ENCODE results near the gene TRIM68. TPM values are rescaled to one million over a fixed set of nuclear protein-coding genes. Genes with fewer than 3 reads are reported as not detected.

Gene TRIM68
- total RNA-seq, 1 donor from 2014 or later = 11.6 TPM

DNA sequence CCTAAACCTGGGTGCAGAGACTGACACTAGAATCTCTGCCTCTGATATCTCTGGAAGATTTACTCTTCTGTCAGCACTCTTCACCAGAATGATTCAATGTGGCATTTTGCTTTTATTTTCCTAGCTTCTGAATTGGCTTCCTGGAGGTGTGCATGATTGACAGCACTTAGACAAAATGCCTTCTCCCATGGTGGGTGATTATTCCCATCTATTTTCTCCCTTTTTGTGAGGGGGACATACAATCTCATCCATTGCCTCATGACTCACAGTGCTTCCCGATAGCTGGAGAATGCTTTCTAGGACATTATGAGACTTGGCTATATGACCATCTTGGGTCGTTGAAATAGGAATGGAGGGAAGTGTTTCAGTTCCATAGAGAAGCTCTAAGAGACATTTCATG lies 4.0 kb upstream of the TRIM68 start:
- DNase-seq (ENCODE audit: missing footprints) (no peak), ATAC-seq (no peak)
- intact Hi-C loops (cut with DNase I) = no loop called here

- intact Hi-C loops (cut with DNase I) = no loop called here
- ATAC-seq (no peak), DNase-seq (ENCODE audit: missing footprints) (no peak)
These were observed 2.4 kb upstream of the TRIM68 start for GRCh38 chr11:4610258-4610935.

GRCh38 chr11:4607096-4607495 lies 935 bp downstream of the TRIM68 start:
- DNase-seq (ENCODE audit: missing footprints) (no peak), ATAC-seq (no peak)
- intact Hi-C loops (cut with DNase I) = no loop called here

DNA sequence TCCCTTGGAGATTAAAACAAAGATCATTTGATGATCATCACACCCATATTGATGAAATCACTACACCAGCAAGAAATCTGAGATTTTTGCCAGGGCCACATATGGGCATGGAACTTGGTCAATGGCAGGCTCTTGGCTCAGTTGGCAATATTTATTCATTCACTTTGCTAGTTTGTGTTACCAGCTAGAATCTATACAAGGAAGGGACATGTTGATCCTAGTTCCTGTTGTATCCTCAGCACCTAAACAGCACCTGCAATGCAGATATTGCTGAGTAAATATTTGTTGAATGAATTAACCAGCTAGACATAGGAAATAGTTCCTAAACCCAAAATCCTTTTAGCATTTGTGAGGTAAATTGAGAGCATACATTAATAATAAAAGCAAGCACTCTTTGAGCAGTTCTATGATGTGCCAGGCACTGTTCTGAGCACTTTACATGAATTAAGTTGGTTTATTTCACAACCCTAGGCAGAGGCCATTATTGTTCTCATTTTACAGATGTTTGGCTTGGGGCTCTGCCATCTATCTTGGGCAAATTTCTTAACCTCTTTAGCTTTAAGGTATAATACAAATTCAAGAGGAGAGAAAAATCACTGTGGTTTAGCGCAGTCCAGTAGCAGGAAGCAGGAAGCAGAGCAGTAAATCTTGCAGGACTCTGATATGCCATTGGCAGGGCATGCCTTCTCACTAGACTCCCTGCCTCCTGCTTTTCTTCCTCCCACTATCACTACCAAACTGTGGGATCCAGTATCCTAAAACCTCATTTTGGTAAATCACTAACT lies 1.6 kb downstream of the TRIM68 start:
- intact Hi-C loops (cut with DNase I) = no loop called here
- no peak for ATAC-seq

GRCh38 chr11:4605057-4605456 lies 3.0 kb downstream of the TRIM68 start:
- ATAC-seq (no peak), DNase-seq (ENCODE audit: missing footprints) (no peak)
- intact Hi-C loops (cut with DNase I) = no loop called here

More for the DNA sequence above, 1.6 kb downstream of the TRIM68 start:
- no peak for DNase-seq (ENCODE audit: missing footprints)

GRCh38 chr11:4593739-4594138 lies 14.3 kb downstream of the TRIM68 start, which contains the start of gene OR52I1:
Gene OR52I1 (plus strand): TSS chr11:4594039. CDS start chr11:4594039, 0 bp downstream.
- no peak for ATAC-seq
- no peak for DNase-seq (ENCODE audit: missing footprints)
- intact Hi-C loops (cut with DNase I) = no loop called here

DNA sequence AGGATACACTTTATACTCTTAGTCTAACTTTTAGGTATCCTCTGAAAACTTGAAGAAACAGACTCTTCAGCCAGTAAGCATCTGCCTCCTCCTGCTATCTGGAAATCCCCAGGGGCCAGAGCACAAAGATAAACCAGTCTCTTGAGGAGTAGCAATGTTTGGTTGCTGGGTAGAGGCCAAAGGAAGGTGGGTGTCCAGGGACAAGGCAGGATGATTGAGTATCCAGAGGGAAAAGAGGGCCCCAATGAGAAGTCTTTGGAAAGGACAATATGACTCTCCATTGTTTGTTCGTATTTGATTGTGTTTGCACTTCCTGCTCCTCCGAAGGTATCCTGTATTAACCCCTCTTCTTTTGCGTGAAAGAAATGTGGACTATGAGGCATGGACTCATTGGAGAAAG lies 19.0 kb downstream of the TRIM68 start:
- intact Hi-C loops (cut with DNase I) = no loop called here
- no peak for ATAC-seq

GRCh38 chr11:4581443-4581842 lies 26.6 kb downstream of the TRIM68 start, which contains the start of gene OR52I2:
Gene OR52I2 (plus strand): TSS chr11:4581743.
- intact Hi-C loops (cut with DNase I) = no loop called here
- DNase-seq (ENCODE audit: missing footprints) (no peak), ATAC-seq (no peak)

More for the DNA sequence above, 19.0 kb downstream of the TRIM68 start:
- DNase-seq (ENCODE audit: missing footprints) = no peak

GRCh38 chr11:4580124-4580523 lies 27.9 kb downstream of the TRIM68 start:
- intact Hi-C loops (cut with DNase I) = no loop called here
- no peak for DNase-seq (ENCODE audit: missing footprints)
- ATAC-seq = no peak

- intact Hi-C loops (cut with DNase I) = no loop called here
- ATAC-seq (no peak), DNase-seq (ENCODE audit: missing footprints) (no peak)
These were observed 29.4 kb downstream of the TRIM68 start for GRCh38 chr11:4578624-4579023.

DNA sequence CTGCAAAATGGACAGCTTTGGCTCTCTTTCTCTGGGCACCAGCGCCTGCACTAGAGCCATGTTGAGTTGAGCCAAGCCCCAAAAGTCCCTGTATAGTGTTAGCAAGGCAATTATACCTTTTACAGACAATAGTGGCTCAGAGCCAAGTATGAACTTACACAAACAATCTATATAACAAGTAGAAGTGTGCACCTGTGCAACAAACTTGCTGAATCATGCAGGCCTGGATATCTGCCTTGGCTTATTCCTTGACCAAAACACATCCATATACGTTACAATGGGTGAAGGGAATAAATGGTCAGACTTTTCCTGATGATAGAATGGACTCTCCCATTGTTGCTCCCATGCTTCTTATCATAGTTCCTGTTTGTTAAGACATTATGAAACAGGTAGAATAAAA lies 30.3 kb downstream of the TRIM68 start:
- intact Hi-C loops (cut with DNase I) = no loop called here
- ATAC-seq = no peak
- no peak for DNase-seq (ENCODE audit: missing footprints)

GRCh38 chr11:4576880-4577279 lies 31.2 kb downstream of the TRIM68 start:
- intact Hi-C loops (cut with DNase I) = no loop called here
- DNase-seq (ENCODE audit: missing footprints) = no peak
- no peak for ATAC-seq

- ATAC-seq (no peak), DNase-seq (ENCODE audit: missing footprints) (no peak)
- intact Hi-C loops (cut with DNase I) = no loop called here
These were observed 39.0 kb downstream of the TRIM68 start for GRCh38 chr11:4569075-4569474.

DNA sequence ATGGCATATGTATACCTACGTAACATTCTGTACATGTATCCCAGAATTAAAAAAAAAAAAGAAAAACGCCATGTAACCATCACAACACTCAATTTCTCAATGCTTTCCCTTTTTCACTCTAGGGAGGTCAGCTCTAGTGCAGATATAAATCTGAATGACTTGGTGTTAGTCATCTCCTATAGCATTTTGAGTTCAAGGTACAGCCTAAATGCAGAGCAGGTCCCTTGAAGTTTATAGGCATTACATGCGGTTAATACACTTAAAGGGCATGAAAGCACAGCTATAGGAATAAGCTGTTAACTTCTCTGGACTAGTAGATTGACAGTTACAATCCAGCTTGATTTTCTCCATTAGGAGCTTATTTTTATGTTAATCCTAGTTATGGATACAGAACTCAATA lies 42.7 kb downstream of the TRIM68 start:
- no peak for ATAC-seq
- intact Hi-C loops (cut with DNase I) = no loop called here
- DNase-seq (ENCODE audit: missing footprints) = no peak

GRCh38 chr11:4560467-4560866 lies 47.6 kb downstream of the TRIM68 start:
- ATAC-seq = no peak
- DNase-seq (ENCODE audit: missing footprints) = no peak
- intact Hi-C loops (cut with DNase I) = no loop called here

DNA sequence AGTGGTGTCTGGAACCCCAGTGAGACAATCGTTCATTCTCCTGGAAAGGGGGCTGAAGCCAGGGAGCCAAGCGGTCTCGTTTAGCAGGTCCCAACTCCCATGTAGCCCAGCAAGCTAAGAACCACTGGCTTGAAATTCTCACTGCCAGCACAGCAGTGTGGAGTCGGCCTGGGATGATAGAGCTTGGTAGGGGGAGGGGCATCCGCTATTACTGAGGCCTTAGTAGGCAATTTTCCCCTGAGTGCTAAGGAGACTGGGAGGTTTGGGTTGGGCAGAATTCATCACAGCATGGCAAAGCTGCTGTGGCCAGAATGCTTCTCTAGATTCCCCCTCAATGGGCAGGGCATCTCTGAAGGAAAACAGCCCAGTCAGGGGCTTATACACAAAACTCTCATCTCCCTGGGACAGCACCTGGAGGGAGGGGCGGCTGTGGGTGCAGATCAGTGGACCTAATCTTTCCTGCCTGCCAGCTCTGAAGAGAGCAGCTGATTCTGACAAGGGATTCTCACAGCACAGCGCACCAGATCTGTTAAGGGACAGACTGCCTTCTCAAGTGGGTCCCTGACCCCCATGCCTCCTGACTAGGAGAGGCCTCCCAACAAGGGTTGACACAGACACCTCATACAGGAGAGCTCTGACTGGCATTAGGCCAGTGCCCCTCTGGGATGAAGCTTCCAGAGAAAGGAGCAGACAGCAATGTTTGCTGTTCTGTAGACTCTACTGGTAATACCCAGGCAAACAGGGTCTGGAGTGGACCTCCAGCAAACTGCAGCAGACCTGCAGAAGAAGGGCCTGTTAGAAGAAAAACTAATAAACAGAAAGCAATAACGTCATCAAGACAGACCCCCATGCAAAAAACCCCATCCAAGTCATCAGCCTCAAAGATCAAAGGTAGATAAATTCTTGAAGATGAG lies 48.2 kb downstream of the TRIM68 start:
- no peak for ATAC-seq
- intact Hi-C loops (cut with DNase I) = no loop called here
- no peak for DNase-seq (ENCODE audit: missing footprints)

GRCh38 chr11:4551346-4551979 lies 56.6 kb downstream of the TRIM68 start:
- DNase-seq (ENCODE audit: missing footprints) = no peak
- intact Hi-C loops (cut with DNase I) = no loop called here
- no peak for ATAC-seq
